NT2/D1 (cell line): Measurements from ENCODE around the gene CTNNA3.

Experiments used
- SUZ12 ChIP-seq: IDR thresholded peaks from 2 replicates; pipeline ENCODE4 v1.6.1; 2011; ENCODE audit not compliant: insufficient read length, insufficient read depth; ENCODE audit errors: extremely low read depth
- YY1 ChIP-seq: IDR thresholded peaks from 2 replicates; pipeline ENCODE4 v1.6.1; 2011; ENCODE audit not compliant: insufficient read length, insufficient read depth
- ZNF274 ChIP-seq: IDR thresholded peaks from 2 replicates; pipeline ENCODE4 v1.6.1; 2011; ENCODE audit warnings: mild to moderate bottlenecking, low read depth, low read length

DNA sequence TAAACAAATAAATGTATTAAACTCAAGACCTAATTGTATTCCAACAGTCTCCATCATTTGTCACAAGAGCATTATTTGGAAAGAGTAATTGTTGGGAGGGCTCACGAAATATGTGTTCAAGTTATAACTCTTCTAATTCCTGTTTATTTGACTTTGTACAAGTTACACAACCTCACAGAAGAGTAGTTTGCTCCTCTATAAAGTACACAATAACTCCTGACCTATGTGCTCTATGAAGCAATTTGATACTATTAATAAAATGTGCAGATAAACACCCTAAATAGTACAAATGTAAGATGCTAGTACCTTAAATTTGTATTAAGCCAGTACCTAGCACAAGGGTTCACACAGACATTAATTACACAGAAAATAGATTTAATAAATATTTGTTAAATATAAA is 484.3 kb downstream of the CTNNA3 start:
- no peak for TF ChIP-seq SUZ12
- no peak for TF ChIP-seq ZNF274
- TF ChIP-seq YY1, result no peak
